KG1 (cell line): ENCODE data around the gene ALAS1.
A peak's percentile ranks its signal among the peaks of the same experiment; 100 is the strongest.

Source experiments
- DNase-seq: peaks from one replicate; lab custom pipeline; 2025; lab: John Stamatoyannopoulos, UW

Gene ALAS1

DNA sequence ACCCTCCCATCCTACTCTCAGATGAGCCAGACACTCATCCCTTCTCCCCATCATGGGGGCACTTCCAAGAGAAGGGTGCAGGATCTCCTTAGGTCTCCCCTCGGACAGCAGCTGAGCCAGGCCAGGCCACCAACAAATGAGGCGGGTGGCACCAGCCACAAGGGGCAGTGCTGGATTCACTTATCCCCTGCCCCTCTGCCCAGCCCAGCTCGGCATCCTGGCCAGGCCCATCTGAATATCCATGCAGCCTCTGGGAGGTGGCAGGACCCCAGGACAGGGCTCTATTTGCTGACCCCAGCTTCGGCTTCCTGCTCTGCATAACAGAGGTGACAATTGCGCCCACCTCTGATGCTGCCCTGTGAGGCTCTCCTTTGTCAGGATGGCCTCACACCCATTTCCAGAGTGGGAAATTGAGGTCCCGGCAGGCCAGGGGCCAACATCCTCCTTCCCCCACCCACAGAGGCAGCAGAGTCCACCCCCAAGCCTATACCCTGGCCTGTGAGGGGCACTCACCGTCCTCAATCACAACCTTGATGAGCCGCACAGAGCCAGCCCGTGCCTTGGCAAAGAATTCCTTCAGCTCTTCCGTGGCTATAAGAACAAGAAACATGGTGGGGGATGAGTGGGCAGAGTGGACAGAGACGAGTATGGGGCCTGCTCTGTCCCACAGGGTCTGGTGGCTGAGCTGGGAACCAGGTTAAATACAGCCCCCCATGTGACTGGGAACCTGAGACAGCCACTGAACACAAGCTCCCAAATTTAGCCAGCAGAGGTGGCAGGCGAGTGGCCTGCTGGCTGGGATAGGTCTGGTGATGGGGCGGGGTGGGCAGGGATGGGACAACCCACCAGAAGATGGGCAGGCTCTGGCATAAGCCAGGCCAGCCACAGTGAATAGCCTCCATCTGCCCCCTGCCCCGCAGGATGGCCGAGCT lies 36.8 kb downstream of the ALAS1 start:
- DNase-seq = no peak

DNA sequence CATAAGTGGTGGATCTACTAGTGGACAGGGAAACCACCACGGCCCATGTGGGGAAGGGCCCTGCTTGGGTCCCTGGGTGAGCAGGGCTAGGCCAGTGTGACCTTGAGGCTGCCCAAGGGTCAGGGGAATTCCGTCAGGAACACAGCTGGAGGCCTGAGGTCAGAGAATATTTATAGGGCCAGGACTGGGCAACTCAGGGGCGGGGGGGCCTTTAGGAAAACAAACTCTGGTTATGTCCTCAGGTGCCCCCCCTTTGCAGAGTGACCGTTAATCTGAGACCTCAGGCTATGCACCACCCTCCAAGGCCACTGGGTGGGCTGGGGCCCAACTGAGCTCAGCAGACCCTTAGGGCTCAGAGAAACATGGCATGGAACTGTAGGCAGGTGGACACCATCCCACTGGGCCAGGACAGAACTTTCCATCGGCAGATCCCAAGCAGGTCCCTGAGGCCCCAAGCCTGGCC lies 38.5 kb downstream of the ALAS1 start:
- no peak for DNase-seq

DNA sequence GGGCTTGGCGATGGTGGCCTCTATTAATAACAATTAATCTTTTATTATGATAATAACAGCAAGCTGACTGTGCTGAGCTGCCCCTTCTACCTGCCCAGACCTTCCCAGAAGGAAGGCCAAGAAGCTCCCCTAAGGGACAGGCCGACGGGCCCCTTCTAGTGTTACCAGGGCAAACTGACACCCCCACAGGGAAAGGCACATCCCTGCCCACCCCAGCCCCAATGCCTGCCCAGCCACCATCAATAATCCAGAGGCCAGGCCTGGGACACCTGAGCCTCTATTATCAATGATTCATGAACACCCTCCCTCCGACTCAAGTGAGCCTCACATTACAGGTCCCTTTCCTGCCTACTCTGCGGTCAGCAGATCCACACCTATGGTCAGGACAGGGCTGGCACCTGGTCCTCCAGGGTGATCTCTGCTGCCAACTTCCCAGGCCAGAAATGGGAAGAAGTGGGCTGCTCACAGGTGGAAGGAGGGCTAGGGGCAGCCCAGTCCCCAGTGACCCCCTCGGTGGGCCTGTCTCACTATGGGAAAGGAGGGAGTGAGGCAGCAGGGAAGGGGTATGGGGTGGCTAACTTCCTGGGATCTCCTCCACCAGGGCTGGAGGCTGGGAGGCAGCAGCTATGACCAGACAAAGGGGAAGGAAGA lies 39.2 kb downstream of the ALAS1 start:
- no peak for DNase-seq

DNA sequence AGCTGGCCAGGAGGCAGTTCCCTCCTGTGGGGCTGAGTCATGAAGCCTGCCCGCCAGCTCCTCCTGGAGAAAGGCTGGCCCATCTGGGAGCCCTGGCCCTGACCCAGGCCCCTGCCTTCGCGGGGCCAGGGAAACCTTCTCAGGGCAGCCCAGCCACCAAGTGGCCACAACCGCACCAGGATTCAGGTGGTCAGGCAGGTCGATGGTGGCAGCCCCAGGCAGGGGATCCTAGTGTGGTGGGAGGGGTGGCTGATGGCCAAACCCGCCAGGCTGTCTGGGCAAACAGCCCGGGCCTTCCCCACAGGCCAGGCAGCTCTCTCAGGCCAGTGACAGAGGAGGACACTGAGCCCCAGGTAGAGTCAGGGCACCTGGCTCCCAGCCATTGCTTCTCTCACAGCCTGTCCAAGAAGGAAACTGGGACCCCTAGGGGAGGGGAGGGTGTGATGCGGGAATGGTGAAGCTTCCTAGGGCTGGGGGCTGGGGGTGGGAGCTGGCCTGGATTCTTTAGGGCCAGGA lies 39.8 kb downstream of the ALAS1 start:
- no peak for DNase-seq

DNA sequence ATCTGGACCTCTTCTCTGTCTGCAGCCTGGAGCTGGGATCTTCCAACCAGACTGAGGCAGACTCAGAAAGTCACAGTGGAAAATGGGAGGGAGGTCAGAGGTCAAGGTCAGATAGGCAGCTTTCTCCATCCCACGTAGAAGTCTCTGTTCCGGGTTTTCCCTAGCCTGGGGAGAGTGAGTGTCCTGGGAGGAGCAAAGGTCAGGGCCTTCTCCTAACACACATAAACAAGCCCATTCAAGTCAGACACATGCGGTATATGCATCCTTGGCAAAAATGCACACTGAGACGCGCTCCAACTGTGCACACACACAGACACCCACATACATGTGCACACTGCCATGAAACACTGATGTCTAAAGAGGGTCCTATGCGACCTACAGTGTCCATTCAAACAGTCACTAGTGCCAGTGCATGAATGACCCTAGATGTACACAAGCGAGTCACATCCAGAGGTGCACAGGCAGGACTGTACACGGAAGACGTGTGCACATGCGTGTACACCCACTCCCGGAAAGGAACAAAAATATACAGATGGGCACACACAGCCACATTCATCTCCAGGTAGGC lies 40.3 kb downstream of the ALAS1 start:
- DNase-seq = no peak

DNA sequence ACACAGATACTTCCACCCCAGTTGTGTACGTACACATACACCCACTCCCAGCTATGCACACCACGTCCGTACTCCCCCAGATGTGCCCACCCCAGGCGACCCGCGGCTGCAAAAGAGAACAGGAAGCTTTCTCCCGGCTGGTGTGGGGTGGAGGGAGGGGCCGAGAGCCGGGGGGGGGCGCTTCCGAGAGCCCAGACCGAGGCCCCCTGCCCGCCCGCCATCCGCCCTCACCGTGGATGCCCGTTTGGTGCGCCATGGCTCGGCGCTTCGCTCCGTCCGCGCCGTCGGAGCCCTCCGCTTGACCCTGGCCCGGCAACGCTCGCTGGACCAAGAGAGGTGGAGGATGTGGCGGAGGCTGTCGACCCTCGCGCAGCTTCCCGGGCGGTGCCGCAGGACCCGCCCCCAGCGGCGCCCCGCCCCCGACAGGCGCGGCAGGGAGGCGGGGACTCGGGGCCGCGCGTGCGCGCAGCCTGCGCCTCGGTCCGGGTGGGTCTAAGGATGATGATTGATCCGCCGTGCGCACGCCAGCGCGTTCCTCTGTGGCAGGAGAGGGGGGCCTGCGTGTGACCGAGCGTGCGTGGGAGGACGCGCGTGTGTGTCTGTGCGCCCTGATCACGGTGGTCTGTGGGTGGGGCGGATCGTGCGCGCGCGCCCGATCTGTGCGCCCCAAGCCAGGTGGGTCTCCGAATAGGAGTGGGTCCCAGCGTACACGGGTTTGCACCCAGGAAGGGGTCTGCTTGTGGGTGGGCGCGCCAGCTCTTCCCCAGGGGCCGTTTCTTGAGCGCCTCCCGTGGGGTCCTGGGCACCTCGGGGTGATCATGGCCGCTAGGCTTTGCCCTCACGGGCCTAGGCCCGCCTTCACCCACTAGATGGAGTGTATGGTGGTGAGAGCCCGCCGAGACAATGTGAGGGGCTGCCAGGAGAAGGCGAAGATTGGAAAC lies 41.1 kb downstream of the ALAS1 start, which contains the start of gene TWF2:
TWF2 (minus strand) TSS at position 398 of the 941 bp plus-strand sequence; CDS start at position 256, 142 bp downstream.
- DNase-seq = peak; percentile 51

DNA sequence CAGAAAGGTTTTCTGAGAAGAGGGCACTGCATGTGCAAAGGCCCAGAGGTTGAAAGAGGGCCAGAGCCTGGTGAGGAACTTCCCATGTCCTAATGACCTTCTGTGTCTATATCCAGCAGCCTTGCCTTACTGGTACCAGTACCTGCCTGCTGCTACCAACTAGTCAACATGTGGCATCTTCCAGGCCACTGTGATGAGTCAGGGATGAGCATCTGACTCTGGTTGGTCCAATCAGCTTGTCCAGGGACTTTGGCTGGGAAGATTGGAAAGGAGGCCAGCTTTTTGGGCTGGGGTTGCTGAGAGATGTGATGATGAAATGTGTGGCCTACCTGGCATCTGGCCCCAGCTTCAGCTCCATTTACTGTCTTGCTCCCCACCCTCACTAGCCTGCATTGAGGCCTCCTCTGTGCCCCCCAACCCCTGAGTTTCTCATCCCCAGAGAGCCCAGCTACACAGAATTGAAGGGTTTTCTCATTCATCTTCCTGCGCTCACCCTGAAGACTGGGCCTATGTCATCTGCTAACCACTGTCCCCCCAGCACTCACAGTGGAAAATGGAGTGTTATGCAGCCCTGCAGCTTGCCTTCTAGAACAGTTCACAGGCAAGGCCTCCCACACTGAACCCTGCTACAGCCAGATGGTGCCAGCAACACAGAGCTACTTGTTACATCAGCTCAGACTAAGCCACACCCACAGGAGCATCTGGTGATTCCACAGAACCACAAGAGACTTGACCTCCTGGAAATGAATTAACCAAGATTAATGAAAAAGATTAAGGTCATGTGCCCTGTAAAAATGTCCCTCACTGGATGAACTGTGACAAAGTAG lies 42.3 kb downstream of the ALAS1 start:
- DNase-seq = no peak

DNA sequence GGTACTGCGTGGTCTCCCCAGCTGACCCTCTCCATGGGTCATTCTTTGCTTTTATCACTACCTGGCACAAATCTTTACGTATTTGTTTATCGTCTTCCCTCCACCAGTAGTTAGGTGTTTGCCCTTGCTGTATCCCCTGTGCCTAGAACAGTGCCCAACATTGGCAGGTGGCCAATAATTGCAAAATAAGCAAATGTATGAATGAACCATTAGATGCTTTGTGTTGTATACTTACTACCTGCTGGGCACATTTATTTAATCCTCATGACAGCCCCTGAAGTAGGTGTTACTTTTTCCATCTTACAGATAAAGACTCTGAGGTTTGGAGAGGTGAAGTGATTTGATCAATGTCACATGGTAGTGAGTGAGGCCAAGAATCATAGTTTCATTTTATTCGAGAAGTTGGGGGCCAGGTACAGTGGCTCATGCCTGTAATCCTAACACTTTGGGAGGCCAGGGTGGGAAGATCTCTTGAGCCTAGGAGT lies 43.0 kb downstream of the ALAS1 start:
- no peak for DNase-seq

DNA sequence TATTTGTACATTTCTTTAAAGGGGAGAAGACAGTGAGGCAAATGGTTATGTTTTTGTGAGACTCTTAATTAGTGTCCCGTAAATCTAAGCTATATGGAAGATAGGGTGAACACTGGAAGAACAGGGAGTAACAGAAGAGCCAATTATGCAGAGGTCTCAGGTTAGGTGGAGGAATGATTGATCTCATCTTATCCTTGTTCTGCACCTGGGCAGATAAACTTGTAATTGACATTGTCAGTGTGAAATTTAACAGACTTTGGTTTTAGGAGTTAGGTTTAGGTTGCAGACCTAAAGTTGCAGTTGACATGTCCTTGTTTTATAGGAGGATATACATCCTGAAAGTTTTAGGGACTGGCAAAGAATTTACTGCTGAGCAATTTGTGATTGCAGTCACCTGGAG lies 44.1 kb downstream of the ALAS1 start:
- DNase-seq = no peak

DNA sequence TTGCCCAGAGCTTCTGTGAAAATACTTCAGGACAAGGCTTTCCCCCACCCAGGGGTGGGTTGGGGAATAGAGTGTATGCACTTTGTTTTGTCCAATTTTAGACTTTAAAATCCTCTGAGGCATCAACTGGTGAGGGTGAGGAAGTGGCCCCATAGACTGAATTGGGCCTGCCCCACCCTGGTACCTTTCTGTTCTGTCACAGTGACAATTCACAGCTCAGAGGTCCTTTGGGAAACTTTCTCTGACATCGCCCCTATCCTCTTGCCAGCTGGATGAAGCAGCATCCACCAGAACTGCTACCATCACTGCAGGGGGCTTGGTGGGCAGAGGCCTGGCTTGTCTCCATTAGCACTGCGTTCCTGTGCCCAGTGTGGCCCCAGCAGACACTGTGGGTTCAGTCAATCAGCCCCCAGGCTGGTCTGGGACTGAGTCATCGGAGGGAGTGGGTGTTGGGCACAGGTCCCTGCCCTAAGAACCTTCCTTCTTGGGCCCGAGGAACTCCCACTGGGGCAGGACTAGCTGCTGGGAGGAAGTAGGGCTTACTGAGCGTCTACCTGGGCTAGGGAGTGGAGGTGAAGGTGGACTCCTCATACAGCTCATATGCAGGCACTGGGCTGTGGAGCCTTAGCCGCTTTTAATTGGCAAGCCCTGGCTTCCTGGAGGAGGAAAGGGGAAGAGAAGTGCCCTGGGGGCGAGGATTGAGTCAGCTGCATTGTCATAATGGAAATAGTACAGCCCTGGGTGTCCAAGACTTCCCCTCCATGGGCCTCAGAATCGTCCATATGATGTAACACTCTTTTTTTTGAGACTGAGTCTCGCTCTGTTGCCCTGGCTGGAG lies 46.0 kb downstream of the ALAS1 start:
- DNase-seq = no peak

DNA sequence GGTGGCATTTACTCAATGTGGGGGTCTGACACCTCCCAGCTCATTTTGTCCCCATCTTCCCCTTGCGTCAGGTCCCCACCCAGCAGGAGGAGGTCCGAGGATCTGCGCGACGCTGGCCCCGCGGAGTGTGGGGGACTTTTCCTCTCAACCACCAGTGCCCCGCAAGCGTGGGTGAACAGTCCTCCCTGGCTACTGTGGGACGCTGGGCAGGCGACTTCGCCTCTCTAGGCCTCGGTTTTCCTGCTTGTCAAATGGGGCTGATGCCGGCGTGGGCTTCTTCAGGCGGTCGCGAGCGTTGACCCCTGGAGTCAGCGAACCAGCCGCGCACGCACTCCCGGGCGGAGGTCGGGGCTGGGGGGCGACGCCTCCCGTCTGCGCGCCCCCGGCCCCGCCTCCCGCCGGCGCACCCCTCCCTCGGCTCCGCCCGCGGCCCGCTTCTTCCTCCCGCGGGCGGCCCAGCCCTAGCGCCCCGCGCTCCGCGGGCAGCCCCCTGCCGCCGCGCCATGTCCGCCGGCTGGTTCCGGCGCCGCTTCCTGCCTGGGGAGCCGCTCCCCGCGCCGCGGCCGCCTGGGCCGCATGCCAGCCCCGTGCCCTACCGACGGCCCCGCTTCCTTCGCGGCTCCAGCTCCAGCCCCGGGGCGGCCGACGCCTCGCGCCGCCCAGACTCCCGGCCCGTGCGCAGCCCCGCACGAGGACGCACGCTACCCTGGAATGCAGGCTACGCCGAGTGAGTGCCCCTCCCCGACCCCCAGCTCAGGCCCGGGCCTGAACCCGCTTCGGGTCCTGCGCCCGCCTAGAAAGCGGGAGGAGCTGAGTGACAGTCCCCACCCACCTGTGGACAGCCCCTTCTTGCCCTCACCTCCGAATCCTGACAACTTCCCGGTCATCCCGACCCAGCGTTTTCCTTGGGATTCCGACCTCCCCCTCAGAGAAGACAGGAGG lies 47.6 kb downstream of the ALAS1 start, which contains the start of gene PPM1M:
PPM1M (plus strand) TSS at position 438 of the 942 bp plus-strand sequence; CDS start at position 504, 66 bp downstream.
- no peak for DNase-seq

DNA sequence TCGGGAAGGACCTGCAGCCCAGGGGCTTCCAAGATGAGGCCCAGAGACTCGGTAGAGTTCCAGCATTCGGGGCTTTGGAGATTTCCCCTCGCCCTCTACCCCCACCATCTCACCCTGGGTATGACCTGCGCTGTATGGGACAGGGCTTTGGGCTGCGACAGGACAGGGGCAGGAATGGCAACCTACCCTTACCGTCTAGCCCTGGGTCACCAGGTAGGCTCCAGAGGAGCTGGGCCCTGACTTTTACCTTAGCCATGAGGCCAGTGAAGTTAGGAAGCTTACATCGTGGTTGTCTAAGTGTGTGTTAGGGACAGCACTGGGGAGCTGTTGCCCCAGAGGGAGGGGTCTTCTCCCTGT lies 48.3 kb downstream of the ALAS1 start:
- DNase-seq = no peak

DNA sequence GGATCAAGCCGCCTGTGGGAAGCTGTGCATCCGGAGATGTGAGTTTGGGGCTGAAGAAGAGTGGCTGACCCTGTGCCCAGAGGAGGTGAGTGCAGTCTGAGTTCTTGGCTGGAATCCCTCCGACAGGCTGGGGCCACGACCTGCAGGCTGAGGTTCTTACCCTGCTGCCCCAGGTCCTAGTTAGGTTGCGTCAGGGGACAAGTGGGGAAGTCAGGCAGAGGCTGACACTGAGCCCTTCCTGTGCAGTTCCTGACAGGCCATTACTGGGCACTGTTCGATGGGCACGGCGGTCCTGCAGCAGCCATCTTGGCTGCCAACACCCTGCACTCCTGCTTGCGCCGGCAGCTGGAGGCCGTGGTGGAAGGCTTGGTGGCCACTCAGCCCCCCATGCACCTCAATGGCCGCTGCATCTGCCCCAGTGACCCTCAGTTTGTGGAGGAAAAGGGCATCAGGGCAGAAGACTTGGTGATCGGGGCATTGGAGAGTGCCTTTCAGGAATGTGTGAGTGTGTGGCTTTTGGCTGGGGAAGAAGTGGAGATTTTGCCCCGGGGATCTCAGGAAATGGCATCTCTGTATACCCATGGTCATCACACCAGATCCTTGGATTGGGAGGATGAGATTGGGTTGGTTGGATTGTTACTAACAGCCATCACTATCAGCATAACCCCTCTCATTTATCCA lies 48.9 kb downstream of the ALAS1 start:
- no peak for DNase-seq

DNA sequence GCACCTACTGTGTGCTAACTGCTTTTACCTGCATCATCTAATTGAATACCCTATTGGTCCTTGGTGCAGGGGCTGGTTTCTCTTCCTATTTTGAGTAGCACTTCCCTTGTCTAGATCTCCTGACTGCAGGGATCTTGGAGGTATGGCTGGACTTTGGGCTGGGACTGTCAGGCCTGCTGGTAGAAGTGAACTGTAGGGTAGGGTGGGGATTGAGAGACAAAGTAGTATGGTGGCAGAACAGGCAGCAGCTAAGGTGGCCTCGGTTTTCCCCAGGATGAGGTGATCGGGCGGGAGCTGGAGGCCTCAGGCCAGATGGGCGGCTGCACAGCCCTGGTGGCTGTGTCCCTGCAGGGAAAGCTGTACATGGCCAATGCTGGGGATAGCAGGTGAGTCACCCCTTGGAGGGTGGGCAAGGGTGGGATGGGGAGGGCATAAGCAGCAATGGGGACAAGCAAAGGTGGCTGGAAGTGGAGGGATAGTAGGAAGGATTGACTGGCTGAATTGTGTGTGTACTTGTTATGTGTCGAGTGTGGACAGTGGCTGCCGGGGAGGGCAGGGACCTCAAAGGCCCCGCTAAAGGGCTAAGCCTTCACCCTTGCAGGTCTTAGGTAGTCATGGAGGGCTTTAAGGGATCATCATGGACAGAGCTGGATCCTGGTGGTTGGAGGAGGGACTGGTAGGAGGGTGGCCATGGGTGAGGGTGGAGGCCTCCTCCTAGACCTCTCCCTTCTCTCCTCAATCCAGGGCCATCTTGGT lies 49.6 kb downstream of the ALAS1 start:
- DNase-seq = no peak

DNA sequence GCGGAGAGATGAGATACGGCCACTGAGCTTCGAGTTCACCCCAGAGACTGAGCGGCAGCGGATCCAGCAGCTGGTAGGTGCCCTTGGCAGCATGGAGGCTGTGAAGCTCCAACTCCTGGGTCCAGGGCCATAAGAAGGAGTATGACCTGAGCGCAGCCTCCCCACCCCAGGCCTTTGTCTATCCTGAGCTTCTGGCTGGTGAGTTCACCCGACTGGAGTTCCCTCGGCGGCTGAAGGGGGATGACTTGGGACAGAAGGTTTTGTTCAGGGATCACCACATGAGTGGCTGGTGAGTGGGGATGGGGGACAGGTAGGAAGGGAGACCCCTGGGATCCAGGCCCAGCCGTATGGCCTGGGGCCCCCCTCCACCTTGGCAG lies 50.2 kb downstream of the ALAS1 start:
- no peak for DNase-seq

DNA sequence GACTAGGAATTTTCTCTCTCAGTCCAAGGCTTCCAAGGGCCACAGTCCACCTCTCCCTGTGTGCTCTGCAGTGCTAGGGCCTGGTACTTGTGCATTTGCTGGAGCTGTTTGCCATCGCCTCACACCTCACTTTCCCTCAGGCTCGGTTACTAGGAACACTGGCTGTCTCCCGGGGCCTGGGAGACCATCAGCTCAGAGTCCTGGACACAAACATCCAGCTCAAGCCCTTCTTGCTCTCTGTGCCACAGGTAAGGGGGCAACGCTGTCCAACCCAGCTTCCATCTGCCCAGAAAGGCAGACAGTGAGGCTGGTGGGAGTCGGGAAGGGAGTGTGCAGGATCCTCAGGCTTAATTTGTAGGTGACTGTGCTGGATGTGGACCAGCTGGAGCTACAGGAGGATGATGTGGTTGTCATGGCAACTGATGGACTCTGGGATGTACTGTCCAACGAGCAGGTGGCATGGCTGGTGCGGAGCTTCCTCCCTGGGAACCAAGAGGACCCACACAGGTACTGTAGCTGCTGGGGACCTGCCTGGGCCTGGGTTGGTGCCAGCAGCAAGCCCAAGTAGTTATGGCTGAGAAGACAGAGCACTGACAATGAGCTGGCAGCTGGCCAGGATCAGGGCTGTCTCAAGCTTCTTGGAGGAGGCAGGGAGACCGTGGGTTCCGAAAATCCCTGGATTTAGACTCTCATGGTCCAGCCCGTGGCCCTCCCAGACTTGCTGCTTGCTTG lies 51.0 kb downstream of the ALAS1 start:
- no peak for DNase-seq
